Lung (tissue), 12 donors: ENCODE results near the gene ENO2. TPM values are rescaled to one million over a fixed set of nuclear protein-coding genes. Genes with fewer than 3 reads are reported as not detected.
A peak's percentile ranks its signal among the peaks of the same experiment; 100 is the strongest.

ENCODE experiments used
- ATAC-seq: fragments of 200-7000 bp; cut with Tn5 transposase; one replicate; pipeline ENCODE4 v1.9.1; 2020; ENCODE audit warnings: moderate number of reproducible peaks; ENCODE audit not compliant: insufficient read depth, low FRiP score
- DNase-seq, 3 donors: peaks; one replicate each; pipeline ENCODE4 v3.0.0-alpha.2; 2013 to 2017
- H3K27ac ChIP-seq, 2 donors: one replicate each; pipeline ENCODE4 v1.5.1; 2013; ENCODE audit warnings: mild to moderate bottlenecking in 2 of 2, moderate library complexity in 2 of 2, control low read depth in 1 of 2, inconsistent platforms in 1 of 2, low read depth in 1 of 2, low read length in 1 of 2
- H3K27me3 ChIP-seq, 3 donors: one replicate each; pipeline ENCODE4 v1.5.1; 2013; ENCODE audit warnings: low read length in 2 of 3; ENCODE audit not compliant: control insufficient read depth in 3 of 3, insufficient read depth in 3 of 3
- H3K36me3 ChIP-seq, 4 donors: one replicate each; pipeline ENCODE4 v1.5.1; 2013; ENCODE audit warnings: low read length in 4 of 4, mild to moderate bottlenecking in 1 of 4, moderate library complexity in 1 of 4; ENCODE audit not compliant: control insufficient read depth in 4 of 4, insufficient read depth in 4 of 4
- H3K4me1 ChIP-seq, 5 donors: one replicate each; pipeline ENCODE4 v1.5.1; 2013; ENCODE audit warnings: low read length in 5 of 5, mild to moderate bottlenecking in 2 of 5, moderate library complexity in 1 of 5; ENCODE audit not compliant: control insufficient read depth in 5 of 5, insufficient read depth in 5 of 5
- H3K4me3 ChIP-seq: one replicate; pipeline ENCODE4 v1.5.1; 2013; ENCODE audit warnings: mild to moderate bottlenecking, control low read depth, moderate library complexity
- H3K9ac ChIP-seq, 2 donors: one replicate each; pipeline ENCODE4 v1.5.1; 2013; ENCODE audit warnings: low read length in 2 of 2, control low read depth in 1 of 2; ENCODE audit not compliant: insufficient read depth in 1 of 2
- H3K9me3 ChIP-seq, 4 donors: one replicate each; pipeline ENCODE4 v1.5.1; 2013; ENCODE audit warnings: low read length in 3 of 4, mild to moderate bottlenecking in 1 of 4, moderate library complexity in 1 of 4; ENCODE audit not compliant: control insufficient read depth in 4 of 4, insufficient read depth in 3 of 4
- CTCF ChIP-seq: IDR thresholded peaks from 2 replicates; pipeline ENCODE4 v1.5.1; 2012; ENCODE audit warnings: mild to moderate bottlenecking; ENCODE audit errors: control extremely low read depth, extremely low read depth
- WGBS, 2 donors: extraction: QIAGEN DNeasy Blood & Tissue Kit; methylation state at CpG; one replicate each; pipeline ENCODE4 v1.1.7; 2013; 5-methylcytosine and 5-hydroxymethylcytosine counted together
- polyA plus RNA-seq, 2 donors: library from polyadenylated mRNA; stranded (reverse); fragments of 200-250 nt; gene quantifications; one replicate each; pipeline ENCODE4 v1.2.1, GENCODE V29; 2013
- total RNA-seq, 2 donors: library from RNA; depleted of rRNA in 1 of 2; stranded (reverse); fragments of >200 nt in 1 of 2; gene quantifications; one replicate each; pipeline ENCODE4 v1.2.1, GENCODE V29; 2014 to 2021
- donor health status: control.
- donor health status: control.
- donor health status: Bipolar disorder and iron deficiency.
- donor health status: healthy.
- donor health status: DM: yes; HTN: yes; CAD: no.

ENO2 gene
- total and polyA plus RNA-seq, 4 donors, result 14.4 to 41.9 (median 30.8) TPM

GRCh38 chr12:6962285-6963015 lies 48.1 kb downstream of the ENO2 start:
- TF ChIP-seq CTCF, result no peak
- WGBS, 2 donors, result 58 to 59% methylated on average over 25 of the region's 25 CpGs
- H3K36me3 ChIP-seq, result peaks cover 4 to 29% (median 17%) of the 10 kb centered on the region in 4 donors
- peak overlapping the region; percentile 42 to 77 for H3K9ac ChIP-seq
- no peaks in the 10 kb centered on the region for H3K27me3 ChIP-seq
- H3K4me1 ChIP-seq, result peaks cover 0 to 27% (median 16%) of the 10 kb centered on the region in 5 donors
- H3K27ac ChIP-seq, result peak overlapping the region; percentile 38 to 92
- H3K9me3 ChIP-seq, result no peaks in the 10 kb centered on the region
- no peak overlapping the region for H3K4me3 ChIP-seq
- ATAC-seq, result peak; percentile 32
- no peak for DNase-seq

GRCh38 chr12:6963016-6963731 lies 48.8 kb downstream of the ENO2 start:
- no peak for TF ChIP-seq CTCF
- Histone ChIP-seq H3K36me3 (peaks cover 6 to 33% (median 23%) of the 10 kb centered on the region in 4 donors), H3K27ac (peak overlapping the region in 1 of 2 donors; percentile 92), H3K9me3 (no peaks in the 10 kb centered on the region), H3K4me3 (peak overlapping the region; percentile 50), H3K4me1 (peaks cover 0 to 25% (median 16%) of the 10 kb centered on the region in 5 donors), H3K9ac (peak overlapping the region in 1 of 2 donors; percentile 77), H3K27me3 (no peaks in the 10 kb centered on the region)
- DNase-seq (peak; percentile 63 to 84 (median 83)), ATAC-seq (peak; percentile 56)
- WGBS, 2 donors, result 67 to 74% methylated on average over 32 of the region's 32 CpGs

GRCh38 chr12:6963791-6964413 lies 49.5 kb downstream of the ENO2 start:
- peak overlapping the region; percentile 43 for H3K4me3 ChIP-seq
- H3K36me3 ChIP-seq, result peaks cover 8 to 38% (median 30%) of the 10 kb centered on the region in 4 donors
- H3K9ac ChIP-seq, result peak overlapping the region in 1 of 2 donors; percentile 51
- ATAC-seq (no peak), DNase-seq (peak in 1 of 3 donors; percentile 39)
- TF ChIP-seq CTCF, result no peak
- H3K9me3 ChIP-seq, result no peaks in the 10 kb centered on the region
- peaks cover 1 to 27% (median 17%) of the 10 kb centered on the region in 5 donors for H3K4me1 ChIP-seq
- peak overlapping the region in 1 of 2 donors; percentile 61 for H3K27ac ChIP-seq
- H3K27me3 ChIP-seq, result no peaks in the 10 kb centered on the region
- 52 to 65% methylated on average over 17 of the region's 17 CpGs for WGBS, 2 donors
